PC-3 (cell line): ENCODE results near the gene MIEF1. TPM values are rescaled to one million over a fixed set of nuclear protein-coding genes. Genes with fewer than 3 reads are reported as not detected.

Experiments
- ATAC-seq: fragments of 200-7000 bp; cut with Tn5 transposase; 2 replicates; pipeline ENCODE4 v1.9.1; 2020; ENCODE audit warnings: mild to moderate bottlenecking, moderate library complexity
- BruUV-seq: library from RNA; stranded (reverse); fragments of 400-500 nt; replicated peaks from 2 replicates; lab custom pipeline; 2021; lab: Mats Ljungman, UMichigan
- CTCF ChIA-PET: fragments of 300-600 bp; sonication (Branson Sonifier 250); formaldehyde crosslinking; loops from one replicate; lab custom pipeline; 2022; ENCODE audit warnings: antibody characterized with exemption; lab: Charles Lee
- POLR2A ChIA-PET: fragments of 300-600 bp; sonication (Branson Sonifier 250); formaldehyde crosslinking; loops from one replicate; lab custom pipeline; 2022; ENCODE audit warnings: antibody characterized with exemption; ENCODE audit not compliant: unreplicated experiment; lab: Charles Lee
- DNase-seq: peaks from one replicate; pipeline ENCODE4 v3.0.0-alpha.2; 2015
- H2AFZ ChIP-seq: fragments of 300-600 bp; sonication (generic); 2 replicates; pipeline ENCODE4 v1.6.0; 2016; ENCODE audit warnings: antibody characterized with exemption, low read length
- H3F3A ChIP-seq: fragments of 300-600 bp; sonication (generic); one replicate; pipeline ENCODE4 v1.6.0; 2017; ENCODE audit warnings: antibody characterized with exemption, low read length, control low read depth, mild to moderate bottlenecking; ENCODE audit not compliant: unreplicated experiment
- H3K27ac ChIP-seq: fragments of 300-600 bp; sonication (generic); 2 replicates; pipeline ENCODE4 v1.5.1; 2016; ENCODE audit warnings: mild to moderate bottlenecking, low read length
- H3K27me3 ChIP-seq: fragments of 300-600 bp; sonication (generic); 2 replicates; pipeline ENCODE4 v1.6.1; 2016; ENCODE audit warnings: low read length, mixed read lengths
- H3K36me3 ChIP-seq: fragments of 300-600 bp; sonication (generic); 2 replicates; pipeline ENCODE4 v1.6.1; 2016; ENCODE audit warnings: low read depth, mixed run types, low read length, mixed read lengths
- H3K4me1 ChIP-seq: fragments of 300-600 bp; sonication (generic); 2 replicates; pipeline ENCODE4 v1.5.1; 2016; ENCODE audit warnings: low read length; ENCODE audit not compliant: insufficient read depth
- H3K4me2 ChIP-seq: fragments of 300-600 bp; sonication (generic); 2 replicates; pipeline ENCODE4 v1.6.0; 2016; ENCODE audit warnings: low read length
- H3K4me3 ChIP-seq: fragments of 300-600 bp; sonication (generic); 2 replicates; pipeline ENCODE4 v1.5.1; 2016; ENCODE audit warnings: mild to moderate bottlenecking, low read length, mixed read lengths
- H3K79me2 ChIP-seq: fragments of 300-600 bp; sonication (generic); 2 replicates; pipeline ENCODE4 v1.6.1; 2017; ENCODE audit warnings: low read length, mixed read lengths
- H3K9ac ChIP-seq: fragments of 300-600 bp; sonication (generic); 2 replicates; pipeline ENCODE4 v1.6.0; 2016; ENCODE audit warnings: mild to moderate bottlenecking, low read length
- H3K9me2 ChIP-seq: fragments of 300-600 bp; sonication (generic); replicated peaks from 2 replicates; pipeline ENCODE4 v1.6.1; 2016; ENCODE audit warnings: mixed run types, low read length, mixed read lengths
- H3K9me3 ChIP-seq: fragments of 300-600 bp; sonication (generic); 2 replicates; pipeline ENCODE4 v1.6.1; 2016; ENCODE audit warnings: low read length, mixed read lengths
- H4K20me1 ChIP-seq: fragments of 300-600 bp; sonication (generic); 2 replicates; pipeline ENCODE4 v1.6.1; 2016; ENCODE audit warnings: low read length, mixed read lengths
- EZH2 ChIP-seq: fragments of 300-600 bp; sonication (generic); IDR thresholded peaks from one replicate; pipeline ENCODE4 v1.6.1; 2017; ENCODE audit warnings: antibody characterized with exemption, mild to moderate bottlenecking, low read length; ENCODE audit not compliant: unreplicated experiment
- EZH2phosphoT487 ChIP-seq: fragments of 300-600 bp; sonication (generic); IDR thresholded peaks from 2 replicates; pipeline ENCODE4 v1.6.1; 2018; ENCODE audit warnings: mild to moderate bottlenecking, antibody characterized with exemption, low read length, borderline replicate concordance
- intact Hi-C: fragments of 100-400 bp; cut with micrococcal nuclease; formaldehyde crosslinking; loops from 2 replicates; pipeline ENCODE4 v1.9.0; 2023
- total RNA-seq: library from RNA; depleted of rRNA; stranded (reverse); fragments of >200 nt; gene quantifications from 2 replicates; pipeline ENCODE4 v1.2.3, GENCODE V29; 2014
- TF ChIP-seq, protein P1 (sequence below): fragments of 300-600 bp; sonication (generic); conservative IDR thresholded peaks from 2 replicates; pipeline ENCODE4 v1.5.1; 2017; ENCODE audit warnings: antibody characterized with exemption, low read depth, mild to moderate bottlenecking, low read length

The MIEF1 gene
- total RNA-seq, 1 experiment from 2014 or later, result 23.2 TPM

DNA sequence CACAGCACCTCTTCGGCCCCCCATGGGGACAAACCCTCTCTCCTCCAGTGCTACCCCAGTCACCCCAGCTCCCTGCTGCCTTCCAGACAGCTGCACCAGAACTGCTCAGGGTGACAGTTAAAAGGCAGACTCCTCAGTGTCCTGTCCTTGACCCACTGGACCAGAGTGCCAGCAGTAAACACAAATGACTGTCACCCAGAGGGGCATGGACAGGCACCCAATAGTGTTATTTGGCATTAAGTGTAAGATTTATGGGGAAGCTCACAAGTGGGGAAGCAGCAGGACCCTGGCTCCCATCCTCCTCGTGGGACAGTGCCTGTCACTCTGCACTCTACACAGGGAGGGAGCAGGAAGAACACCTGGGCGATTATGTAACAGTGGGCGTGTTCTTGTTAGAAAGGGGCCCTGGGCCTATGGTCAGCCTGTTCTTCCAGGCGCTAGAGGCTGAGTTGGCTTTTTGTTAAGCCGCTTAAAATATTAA lies 25.4 kb downstream of the MIEF1 start:
- TF ChIP-seq, protein P1, sequence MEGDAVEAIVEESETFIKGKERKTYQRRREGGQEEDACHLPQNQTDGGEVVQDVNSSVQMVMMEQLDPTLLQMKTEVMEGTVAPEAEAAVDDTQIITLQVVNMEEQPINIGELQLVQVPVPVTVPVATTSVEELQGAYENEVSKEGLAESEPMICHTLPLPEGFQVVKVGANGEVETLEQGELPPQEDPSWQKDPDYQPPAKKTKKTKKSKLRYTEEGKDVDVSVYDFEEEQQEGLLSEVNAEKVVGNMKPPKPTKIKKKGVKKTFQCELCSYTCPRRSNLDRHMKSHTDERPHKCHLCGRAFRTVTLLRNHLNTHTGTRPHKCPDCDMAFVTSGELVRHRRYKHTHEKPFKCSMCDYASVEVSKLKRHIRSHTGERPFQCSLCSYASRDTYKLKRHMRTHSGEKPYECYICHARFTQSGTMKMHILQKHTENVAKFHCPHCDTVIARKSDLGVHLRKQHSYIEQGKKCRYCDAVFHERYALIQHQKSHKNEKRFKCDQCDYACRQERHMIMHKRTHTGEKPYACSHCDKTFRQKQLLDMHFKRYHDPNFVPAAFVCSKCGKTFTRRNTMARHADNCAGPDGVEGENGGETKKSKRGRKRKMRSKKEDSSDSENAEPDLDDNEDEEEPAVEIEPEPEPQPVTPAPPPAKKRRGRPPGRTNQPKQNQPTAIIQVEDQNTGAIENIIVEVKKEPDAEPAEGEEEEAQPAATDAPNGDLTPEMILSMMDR, result no peak
- TF ChIP-seq EZH2phosphoT487 (no peak), EZH2 (no peak)
- intact Hi-C loops, result no loop called here
- H3F3A ChIP-seq, result peaks cover 8% of the 10 kb centered on the region
- ChIA-PET CTCF (interaction anchor here (1.3 kb wide), 1 partner anchor 13 kb away, joined by 10 read pairs; no protein-coding TSS in a partner anchor), POLR2A (no interaction called here)
- H3K9me3 ChIP-seq, result no peaks in the 10 kb centered on the region
- peaks cover 34% of the 10 kb centered on the region for H3K79me2 ChIP-seq
- no peak overlapping the region for H3K4me2 ChIP-seq
- no TSS peak for BruUV-seq
- no peak for ATAC-seq
- H2AFZ ChIP-seq, result no peak overlapping the region
- peaks cover 30% of the 10 kb centered on the region for H4K20me1 ChIP-seq
- H3K27me3 ChIP-seq, result no peaks in the 10 kb centered on the region
- DNase-seq, result peak; percentile 19
- H3K4me1 ChIP-seq, result peaks cover 30% of the 10 kb centered on the region
- H3K36me3 ChIP-seq, result peaks cover 4% of the 10 kb centered on the region
- no peak overlapping the region for H3K9ac ChIP-seq
- H3K9me2 ChIP-seq, result no peaks in the 10 kb centered on the region
- no peak overlapping the region for H3K4me3 ChIP-seq
- H3K27ac ChIP-seq, result no peak overlapping the region

DNA sequence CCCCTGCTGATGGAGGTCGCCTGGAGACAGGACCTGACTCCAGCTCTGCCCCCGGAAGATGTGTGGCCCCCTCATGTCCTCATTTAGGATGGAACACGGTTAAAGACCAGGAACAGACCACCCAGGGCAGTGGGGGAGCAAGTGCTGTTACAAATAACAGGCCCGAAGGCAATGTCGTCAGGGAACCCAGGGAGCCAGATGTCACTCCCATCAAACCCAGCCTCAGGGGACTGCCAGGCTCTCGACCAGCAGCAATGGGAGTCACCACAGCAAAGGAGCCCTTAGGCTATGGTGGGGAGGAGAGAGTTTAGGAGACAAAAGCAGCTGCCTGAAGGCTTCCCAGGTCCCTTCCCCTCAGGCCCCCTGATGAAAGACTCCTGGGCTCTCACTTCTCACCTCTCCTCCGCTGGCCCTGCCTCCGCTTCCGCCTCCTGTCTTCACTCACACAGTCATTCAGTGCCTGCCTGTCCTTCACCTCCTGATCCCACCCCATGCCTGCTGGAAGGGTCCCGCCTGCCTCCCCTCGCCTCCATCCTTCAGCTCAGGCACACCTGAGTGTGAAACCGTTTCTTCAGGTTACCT lies 26.1 kb downstream of the MIEF1 start:
- Histone ChIP-seq H3K4me2 (peak overlapping the region; percentile 32; the same call in 1 of the 2 replicates), H3K4me1 (peaks cover 23% of the 10 kb centered on the region), H3K79me2 (peaks cover 29% of the 10 kb centered on the region), H3F3A (peaks cover 2% of the 10 kb centered on the region), H2AFZ (no peak overlapping the region), H3K9me2 (no peaks in the 10 kb centered on the region), H3K9ac (no peak overlapping the region), H3K27me3 (no peaks in the 10 kb centered on the region), H3K9me3 (no peaks in the 10 kb centered on the region), H3K27ac (no peak overlapping the region), H3K4me3 (no peak overlapping the region), H4K20me1 (peaks cover 24% of the 10 kb centered on the region), H3K36me3 (peaks cover 4% of the 10 kb centered on the region)
- no peak for DNase-seq
- no peak for TF ChIP-seq EZH2
- no peak for TF ChIP-seq EZH2phosphoT487
- TF ChIP-seq, protein P1, result no peak
- CTCF ChIA-PET, result interaction anchor here (1.4 kb wide), 1 partner anchor 8 kb away, joined by 14 read pairs; the partner anchor contains the start of gene ATF4
- POLR2A ChIA-PET, result interaction anchor here (1.2 kb wide), 1 partner anchor 8 kb away, joined by 6 read pairs; the partner anchor contains the start of gene ATF4
- ATAC-seq, result no peak
- intact Hi-C loops, result no loop called here
- no TSS peak for BruUV-seq
